K562 treated with DMSO at 1 percent for 12 hours (cell line): Measurements from ENCODE around the gene IER5. TPM values are rescaled to one million over a fixed set of nuclear protein-coding genes. Genes with fewer than 3 reads are reported as not detected.

Experiments used
- total RNA-seq: library from RNA; unstranded; fragments of 300-600 nt; gene quantifications from 2 replicates; pipeline ENCODE4 v1.2.3, GENCODE V29; 2022; ENCODE audit not compliant: insufficient read depth

The IER5 gene
- total RNA-seq: 74.8 and 85.2 TPM in 2 replicates

DNA sequence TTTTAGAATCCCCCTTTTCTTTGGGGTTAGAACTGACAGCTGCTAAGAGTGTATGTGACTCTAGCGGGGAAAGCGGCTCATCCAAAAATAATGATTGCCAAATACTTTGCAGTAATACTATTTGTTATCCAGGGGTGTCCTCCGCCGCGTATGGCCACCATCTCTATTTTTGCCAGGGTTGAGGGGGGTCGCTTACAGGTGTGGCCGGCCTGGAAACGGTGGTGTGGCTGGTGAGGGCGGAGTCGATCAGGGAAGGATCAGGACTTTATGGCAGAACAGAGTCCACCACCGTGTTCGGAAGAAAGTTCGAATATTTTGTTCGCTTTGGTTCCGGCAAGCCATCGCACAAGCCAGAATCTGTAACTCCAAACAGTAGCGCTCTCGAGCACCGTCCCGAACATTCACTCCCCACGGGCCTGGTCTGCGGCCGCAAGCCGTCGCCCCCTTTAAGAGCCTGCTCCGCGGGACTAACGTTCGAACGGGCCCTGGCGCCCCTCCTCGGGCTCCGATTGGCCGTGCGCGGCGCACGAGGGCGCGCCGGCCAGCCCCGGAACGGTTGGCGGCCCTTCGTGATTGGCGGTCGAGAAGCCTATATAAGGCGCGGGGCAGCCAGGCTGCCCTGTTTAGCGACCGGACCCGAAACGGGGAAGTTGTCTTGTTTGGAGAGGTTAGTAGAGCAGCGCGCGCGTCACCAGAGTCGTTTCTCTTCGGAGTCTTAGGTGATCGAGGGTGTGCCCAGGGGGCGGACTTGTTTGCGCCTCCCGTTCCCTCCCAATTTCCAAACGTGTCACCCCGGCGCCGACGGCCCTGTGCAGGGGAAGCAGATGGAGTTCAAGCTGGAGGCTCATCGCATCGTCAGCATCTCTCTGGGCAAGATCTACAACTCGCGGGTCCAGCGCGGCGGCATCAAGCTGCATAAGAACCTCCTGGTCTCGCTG is at the start of gene IER5:
Gene IER5 (plus strand): TSS at position 622 of the 938 bp plus-strand sequence. CDS start 203 bp downstream, at position 825.

Other genes with a start within 250 kb of the IER5 start
- 0.40 and 1.0 TPM in 2 replicates for gene KIAA1614, start 175.8 kb upstream of the IER5 start, total RNA-seq
- 5.1 and 10.9 TPM in 2 replicates for gene STX6, start 65.8 kb upstream of the IER5 start, total RNA-seq
- gene MR1, start 54.7 kb upstream of the IER5 start, total RNA-seq: 10.4 and 20.6 TPM in 2 replicates